GM23248 (cell line): ENCODE measurements around the gene HOXA9. TPM values are rescaled to one million over a fixed set of nuclear protein-coding genes. Genes with fewer than 3 reads are reported as not detected.

Experiments used
- DNase-seq: peaks from one replicate; pipeline ENCODE4 v3.0.0-alpha.2; 2015
- H2AFZ ChIP-seq: fragments of 200-600 bp; sonication (generic); 2 replicates; pipeline ENCODE4 v1.6.1; 2016; ENCODE audit warnings: antibody characterized with exemption
- H3F3A ChIP-seq: fragments of 200-600 bp; sonication (generic); 2 replicates; pipeline ENCODE4 v1.6.1; 2016; ENCODE audit warnings: mild to moderate bottlenecking, antibody characterized with exemption, mixed run types; ENCODE audit not compliant: insufficient read depth
- H3K27ac ChIP-seq: fragments of 200-600 bp; sonication (generic); 2 replicates; pipeline ENCODE4 v1.5.1; 2016; ENCODE audit warnings: mild to moderate bottlenecking
- H3K27me3 ChIP-seq: fragments of 200-600 bp; sonication (generic); replicated peaks from 2 replicates; pipeline ENCODE4 v1.6.1; 2016; ENCODE audit warnings: mild to moderate bottlenecking; ENCODE audit not compliant: insufficient read depth
- H3K36me3 ChIP-seq: fragments of 200-600 bp; sonication (generic); 2 replicates; pipeline ENCODE4 v1.6.1; 2016; ENCODE audit warnings: low read depth, mild to moderate bottlenecking
- H3K4me1 ChIP-seq: fragments of 200-600 bp; sonication (generic); 2 replicates; pipeline ENCODE4 v1.6.1; 2016; ENCODE audit warnings: mild to moderate bottlenecking; ENCODE audit not compliant: insufficient read depth
- H3K4me2 ChIP-seq: fragments of 200-600 bp; sonication (generic); one replicate; pipeline ENCODE4 v1.6.1; 2016; ENCODE audit warnings: mild to moderate bottlenecking; ENCODE audit not compliant: unreplicated experiment
- H3K4me3 ChIP-seq: fragments of 200-600 bp; sonication (generic); 2 replicates; pipeline ENCODE4 v1.5.1; 2016; ENCODE audit warnings: mild to moderate bottlenecking
- H3K79me2 ChIP-seq: fragments of 200-600 bp; sonication (generic); 2 replicates; pipeline ENCODE4 v1.6.1; 2016; ENCODE audit warnings: mild to moderate bottlenecking; ENCODE audit not compliant: insufficient read depth
- H3K9ac ChIP-seq: fragments of 200-600 bp; sonication (generic); 2 replicates; pipeline ENCODE4 v1.6.1; 2016; ENCODE audit warnings: mild to moderate bottlenecking
- H3K9me2 ChIP-seq: fragments of 200-600 bp; sonication (generic); 2 replicates; pipeline ENCODE4 v1.6.1; 2016; ENCODE audit warnings: mixed run types, mild to moderate bottlenecking, moderate library complexity; ENCODE audit not compliant: insufficient read depth
- H3K9me3 ChIP-seq: fragments of 200-600 bp; sonication (generic); one replicate; pipeline ENCODE4 v1.6.1; 2017; ENCODE audit warnings: low read depth
- H4K20me1 ChIP-seq: fragments of 200-600 bp; sonication (generic); 2 replicates; pipeline ENCODE4 v1.6.0; 2016; ENCODE audit not compliant: insufficient read depth
- EZH2 ChIP-seq: fragments of 200-600 bp; sonication (generic); IDR thresholded peaks from 2 replicates; pipeline ENCODE4 v1.6.1; 2018; ENCODE audit warnings: antibody characterized with exemption, mild to moderate bottlenecking; ENCODE audit not compliant: insufficient read depth, poor library complexity, severe bottlenecking
- EZH2phosphoT487 ChIP-seq: fragments of 200-600 bp; sonication (generic); IDR thresholded peaks from 2 replicates; pipeline ENCODE4 v1.6.1; 2018; ENCODE audit warnings: antibody characterized with exemption, moderate library complexity, mild to moderate bottlenecking, low read depth; ENCODE audit not compliant: insufficient read depth
- WGBS, 2 experiments: methylation state at CpG; one replicate each; pipeline ENCODE4 v1.1.6; 2015 to 2017; ENCODE audit warnings: low lambda C conversion rate in 2 of 2, low coverage in 1 of 2; ENCODE audit errors: missing lambda C conversion rate in 2 of 2; 5-methylcytosine and 5-hydroxymethylcytosine counted together
- in situ Hi-C: fragments of 300-500 bp; cut with MboI; formaldehyde crosslinking; loops from 2 replicates; pipeline ENCODE4 v1.15.0; 2020
- polyA plus RNA-seq: library from polyadenylated mRNA; unstranded; fragments of >200 nt; fragmentation: Nextera tagmentation; extraction: Ambion mirVana; gene quantifications from 2 replicates; pipeline ENCODE4 v1.2.1, GENCODE V29; 2016
- total RNA-seq: library from RNA; depleted of rRNA; stranded (reverse); fragments of >200 nt; shearing (Covaris generic); gene quantifications from 2 replicates; pipeline ENCODE4 v1.2.3, GENCODE V29; 2014

The HOXA9 gene
- total and polyA plus RNA-seq, 2 experiments from 2014 or later = 28.3 to 43.7 TPM

- 1% methylated on average over 49 to 50 of the region's 50 CpGs for WGBS, 2 experiments
- H3K9me2 ChIP-seq = no peaks in the 10 kb centered on the region
- H3F3A ChIP-seq = peaks cover 19% of the 10 kb centered on the region
- peak overlapping the region; percentile 98 for H3K9ac ChIP-seq
- H3K4me1 ChIP-seq = peaks cover 7% of the 10 kb centered on the region
- no peak for TF ChIP-seq EZH2
- TF ChIP-seq EZH2phosphoT487 = no peak
- no peaks in the 10 kb centered on the region for H3K27me3 ChIP-seq
- peak overlapping the region; percentile 99 for H3K27ac ChIP-seq
- H3K36me3 ChIP-seq = peaks cover 14% of the 10 kb centered on the region; the same call in 1 of the 2 replicates
- H3K4me2 ChIP-seq = peak overlapping the region; percentile 100
- in situ Hi-C loops = loop anchor here (10.0 kb wide), 1 partner anchor 972 kb away; no protein-coding TSS in a partner anchor
- peak; percentile 73 for DNase-seq
- peak overlapping the region; percentile 83 for H3K4me3 ChIP-seq
- peak overlapping the region; percentile 44 for H2AFZ ChIP-seq
- H3K79me2 ChIP-seq = peaks cover 100% of the 10 kb centered on the region
- H4K20me1 ChIP-seq = no peaks in the 10 kb centered on the region
- H3K9me3 ChIP-seq = no peaks in the 10 kb centered on the region
Measured at GRCh38 chr7:27166531-27167505, 1.5 kb upstream of the HOXA9 start.

- Histone ChIP-seq H3K4me1 (peaks cover 7% of the 10 kb centered on the region), H3K4me2 (peak overlapping the region; percentile 100), H3F3A (peaks cover 19% of the 10 kb centered on the region), H3K36me3 (peaks cover 14% of the 10 kb centered on the region; the same call in 1 of the 2 replicates), H4K20me1 (no peaks in the 10 kb centered on the region), H3K4me3 (peak overlapping the region; percentile 83), H2AFZ (peak overlapping the region; percentile 75), H3K27ac (peak overlapping the region; percentile 99), H3K9ac (peak overlapping the region; percentile 98), H3K9me3 (no peaks in the 10 kb centered on the region), H3K79me2 (peaks cover 99% of the 10 kb centered on the region), H3K27me3 (no peaks in the 10 kb centered on the region), H3K9me2 (no peaks in the 10 kb centered on the region)
- peak; percentile 65 for DNase-seq
- no peak for TF ChIP-seq EZH2
- no peak for TF ChIP-seq EZH2phosphoT487
- WGBS, 2 experiments = 0 to 1% methylated on average over 30 to 45 of the region's 46 CpGs
- in situ Hi-C loops = loop anchor here (10.0 kb wide), 1 partner anchor 971 kb away; no protein-coding TSS in a partner anchor
Measured at GRCh38 chr7:27165996-27166530, 726 bp upstream of the HOXA9 start.

GRCh38 chr7:27164367-27165088, 809 bp downstream of the HOXA9 start:
- H3K4me2 ChIP-seq = peak overlapping the region; percentile 100
- H3K27ac ChIP-seq = peak overlapping the region; percentile 99
- H3K9ac ChIP-seq = peak overlapping the region; percentile 98
- H4K20me1 ChIP-seq = no peaks in the 10 kb centered on the region
- H3K36me3 ChIP-seq = peaks cover 10% of the 10 kb centered on the region; the same call in 1 of the 2 replicates
- H3F3A ChIP-seq = peaks cover 19% of the 10 kb centered on the region
- no peaks in the 10 kb centered on the region for H3K9me2 ChIP-seq
- H3K4me1 ChIP-seq = peaks cover 7% of the 10 kb centered on the region
- peak overlapping the region; percentile 83 for H3K4me3 ChIP-seq
- peaks cover 84% of the 10 kb centered on the region for H3K79me2 ChIP-seq
- peak; percentile 73 for DNase-seq
- peak overlapping the region; percentile 75 for H2AFZ ChIP-seq
- in situ Hi-C loops = loop anchor here (10.0 kb wide), 1 partner anchor 970 kb away; no protein-coding TSS in a partner anchor
- no peaks in the 10 kb centered on the region for H3K9me3 ChIP-seq
- 0 to 1% methylated on average over 40 to 44 of the region's 47 CpGs for WGBS, 2 experiments
- no peak for TF ChIP-seq EZH2phosphoT487
- no peak for TF ChIP-seq EZH2
- H3K27me3 ChIP-seq = no peaks in the 10 kb centered on the region

- TF ChIP-seq EZH2phosphoT487 = no peak
- no peak for TF ChIP-seq EZH2
- Histone ChIP-seq H3K79me2 (peaks cover 79% of the 10 kb centered on the region), H3F3A (peaks cover 19% of the 10 kb centered on the region), H3K4me1 (peaks cover 7% of the 10 kb centered on the region), H3K9me3 (no peaks in the 10 kb centered on the region), H3K4me2 (peak overlapping the region; percentile 100), H3K36me3 (peaks cover 10% of the 10 kb centered on the region; the same call in 1 of the 2 replicates), H3K4me3 (peak overlapping the region; percentile 83), H3K9me2 (no peaks in the 10 kb centered on the region), H3K27ac (peak overlapping the region; percentile 99), H4K20me1 (no peaks in the 10 kb centered on the region), H2AFZ (no peak overlapping the region), H3K27me3 (no peaks in the 10 kb centered on the region), H3K9ac (peak overlapping the region; percentile 98)
- peak; percentile 39 for DNase-seq
- in situ Hi-C loops = loop anchor here (10.0 kb wide), 1 partner anchor 969 kb away; no protein-coding TSS in a partner anchor
- WGBS, 2 experiments = 0 to 1% methylated on average over 12 of the region's 12 CpGs
Measured at GRCh38 chr7:27164045-27164366, 1.3 kb downstream of the HOXA9 start.
